ENCODE results near the gene SURF1.

GRCh38 chr9:133315997-133316396 lies 40.3 kb downstream of the SURF1 start:
- TF ChIP-seq CTCF (IDR thresholded peaks at IDR 0.05) = no peak
- TF ChIP-seq POLR2A (IDR thresholded peaks at IDR 0.05) = no peak
